NCI-H2107 (cell line): Measurements from ENCODE around the gene ARHGAP45.
"Not testable (repeated sequence)": the region's sequence is repeated elsewhere in the genome, so short reads cannot be mapped to it uniquely, and the experiment has no call there.

Experiments used
- DNase-seq: peaks from one replicate; lab custom pipeline; 2025; lab: John Stamatoyannopoulos, UW

The ARHGAP45 gene

DNA sequence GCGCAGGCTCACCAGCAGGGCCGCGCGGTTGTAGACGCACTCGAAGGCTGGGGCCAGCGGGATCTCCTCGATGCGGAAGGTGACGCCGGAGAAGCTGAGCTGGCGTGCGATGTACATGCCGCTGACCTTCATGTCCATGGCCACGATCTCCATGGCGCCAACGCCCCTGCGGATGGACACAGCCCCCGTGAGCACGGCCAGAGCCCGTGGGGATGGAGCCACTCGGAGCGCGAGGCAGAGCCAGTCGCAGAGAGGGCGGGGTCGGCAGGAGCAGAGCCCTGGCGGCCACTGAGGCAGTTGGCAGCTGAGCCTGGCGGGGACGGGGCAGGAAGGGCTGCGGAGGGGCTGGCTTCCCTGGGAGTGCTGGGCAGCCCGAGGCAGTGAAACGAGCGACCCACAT, 52.0 kb downstream of the ARHGAP45 start:
- DNase-seq, result no peak

DNA sequence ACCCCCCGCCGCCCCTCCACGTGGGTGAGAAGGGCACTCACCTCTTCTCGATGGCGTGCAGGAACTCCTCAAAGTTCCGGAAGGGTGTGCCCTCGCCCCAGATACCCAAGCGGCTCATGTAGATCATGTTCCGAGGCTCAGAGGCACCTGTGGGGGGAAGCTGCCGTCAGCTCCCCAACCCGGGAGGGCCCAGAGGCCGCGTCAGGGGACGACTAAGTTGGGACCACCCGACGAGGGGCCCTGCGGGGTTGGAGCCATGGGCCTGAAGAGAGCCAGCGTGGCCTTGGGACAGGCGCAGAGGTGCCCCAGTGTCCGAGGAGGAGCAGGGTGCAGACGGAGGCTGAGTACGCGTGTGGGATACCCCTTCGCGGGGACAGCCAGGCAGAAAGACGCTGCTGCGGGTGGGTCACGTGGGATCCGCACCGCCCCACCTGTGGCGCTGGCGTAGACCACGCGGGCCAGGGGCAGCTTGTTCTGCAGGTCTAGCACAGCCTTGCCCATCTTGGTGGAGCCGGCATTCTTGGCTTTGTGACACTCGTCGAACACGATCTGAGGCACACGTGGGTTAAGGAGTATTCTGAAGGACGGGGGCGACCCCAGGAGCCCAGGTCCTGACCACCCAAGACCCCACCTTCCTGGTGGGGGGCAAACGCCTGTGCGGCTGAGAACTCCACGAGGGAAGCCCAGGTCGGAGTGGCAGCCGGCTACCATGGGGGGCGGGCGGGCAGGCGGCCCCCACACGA, 52.7 kb downstream of the ARHGAP45 start:
- DNase-seq, result no peak

DNA sequence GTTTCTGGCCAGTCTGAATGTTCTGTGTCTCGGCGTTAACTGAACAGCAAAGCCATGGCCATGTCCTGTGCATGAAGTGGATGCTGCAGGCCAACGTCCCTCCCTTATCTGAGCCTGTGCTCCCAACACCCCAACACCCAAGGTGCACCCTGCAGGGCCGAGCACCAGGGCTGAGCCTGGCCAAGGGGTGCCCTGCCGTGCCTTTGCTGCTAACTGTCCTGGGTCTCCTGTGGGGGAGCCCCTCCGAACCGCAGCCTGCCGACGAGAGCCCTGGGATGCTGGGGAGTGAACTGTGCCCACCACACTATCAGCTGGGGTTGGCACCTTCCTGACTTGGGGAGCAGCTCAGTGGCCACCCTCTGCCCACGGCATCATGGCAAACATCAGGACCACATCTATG, 54.4 kb downstream of the ARHGAP45 start:
- no peak for DNase-seq

DNA sequence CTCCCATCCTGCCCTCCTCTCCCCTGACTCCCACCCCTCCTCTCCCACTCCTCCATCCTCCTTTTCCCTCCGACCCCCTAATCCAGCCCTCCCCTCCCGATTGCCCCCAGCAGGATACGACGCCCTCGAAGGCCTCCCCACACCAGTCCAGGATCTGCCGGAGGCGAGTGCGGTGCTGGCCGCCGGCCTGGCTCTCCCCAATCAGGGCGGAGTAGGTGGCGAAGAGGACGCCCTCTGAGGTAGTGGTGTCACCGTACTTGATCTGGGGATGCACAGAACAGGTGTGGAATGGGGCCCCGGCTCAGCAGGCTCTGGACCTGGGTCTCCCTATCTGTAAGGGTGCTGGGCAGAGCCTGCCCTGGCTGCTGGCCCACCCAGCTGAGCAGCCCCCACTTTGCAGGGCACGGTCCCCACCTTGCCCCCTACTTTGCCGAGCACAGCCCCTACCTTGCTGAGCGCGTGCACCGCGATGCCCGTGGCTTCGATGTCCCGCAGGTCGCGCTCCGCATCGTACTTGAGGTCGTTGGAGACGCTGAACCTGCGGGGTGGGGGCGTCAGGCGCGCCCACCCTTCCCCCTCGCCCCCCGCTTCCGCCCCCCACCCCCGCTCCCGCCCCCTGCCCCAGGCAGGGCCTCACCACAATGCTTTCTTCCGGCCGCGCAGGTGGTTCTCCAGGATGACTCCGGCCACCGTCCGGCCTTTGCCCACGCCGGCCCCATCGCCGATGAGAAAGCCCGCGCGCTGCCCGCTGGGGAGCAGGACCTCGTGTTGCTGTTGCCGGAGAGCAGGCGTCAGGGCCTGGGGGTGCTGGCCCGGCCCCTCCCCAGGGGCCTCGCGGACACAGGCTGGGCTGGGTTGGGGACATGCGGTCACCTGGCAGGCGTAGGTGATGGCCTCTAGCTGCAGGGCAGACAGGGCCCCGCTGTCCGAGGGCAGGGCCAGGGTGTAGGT, 55.3 kb downstream of the ARHGAP45 start:
- no peak for DNase-seq

DNA sequence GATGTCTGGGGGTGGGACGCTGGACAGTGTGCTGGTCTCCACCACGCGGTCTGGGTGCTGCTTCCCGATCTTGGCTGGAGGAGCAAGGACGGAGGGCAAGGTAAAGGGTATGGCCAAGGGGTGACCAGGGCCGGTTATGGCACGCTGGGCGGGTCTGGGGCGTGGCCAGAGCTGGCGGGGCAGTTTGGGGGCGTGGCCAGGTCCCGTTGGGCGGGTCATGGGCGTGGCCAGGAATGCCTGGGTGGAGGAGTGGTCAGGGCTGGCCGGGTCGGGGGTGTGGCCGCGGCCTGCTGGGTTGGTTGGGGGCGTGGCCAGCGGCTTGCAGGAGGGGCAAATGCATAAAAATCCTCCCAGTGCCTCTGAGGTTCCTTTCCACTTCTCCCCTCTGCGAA, 56.0 kb downstream of the ARHGAP45 start:
- DNase-seq, result no peak

DNA sequence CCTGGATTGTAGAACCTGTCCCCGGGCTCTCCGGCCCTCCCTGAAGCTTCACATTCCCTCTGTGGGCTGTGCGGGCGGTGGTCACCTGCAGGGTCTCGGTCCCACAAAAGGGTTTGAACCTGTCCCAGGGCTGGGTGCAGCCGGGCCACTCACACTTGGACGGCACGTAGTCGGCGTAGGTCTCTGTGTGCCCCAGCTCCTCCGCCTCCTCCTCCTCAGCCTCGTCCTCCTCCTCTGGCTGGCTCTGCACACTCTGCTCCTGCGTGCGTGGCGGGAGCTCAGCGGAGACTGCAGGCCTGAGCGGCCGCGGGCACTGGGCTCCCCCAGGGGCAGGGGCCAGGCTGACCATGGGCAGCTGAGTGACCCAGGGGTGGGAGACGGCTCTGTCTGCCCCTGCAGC, 56.4 kb downstream of the ARHGAP45 start:
- DNase-seq, result no peak

DNA sequence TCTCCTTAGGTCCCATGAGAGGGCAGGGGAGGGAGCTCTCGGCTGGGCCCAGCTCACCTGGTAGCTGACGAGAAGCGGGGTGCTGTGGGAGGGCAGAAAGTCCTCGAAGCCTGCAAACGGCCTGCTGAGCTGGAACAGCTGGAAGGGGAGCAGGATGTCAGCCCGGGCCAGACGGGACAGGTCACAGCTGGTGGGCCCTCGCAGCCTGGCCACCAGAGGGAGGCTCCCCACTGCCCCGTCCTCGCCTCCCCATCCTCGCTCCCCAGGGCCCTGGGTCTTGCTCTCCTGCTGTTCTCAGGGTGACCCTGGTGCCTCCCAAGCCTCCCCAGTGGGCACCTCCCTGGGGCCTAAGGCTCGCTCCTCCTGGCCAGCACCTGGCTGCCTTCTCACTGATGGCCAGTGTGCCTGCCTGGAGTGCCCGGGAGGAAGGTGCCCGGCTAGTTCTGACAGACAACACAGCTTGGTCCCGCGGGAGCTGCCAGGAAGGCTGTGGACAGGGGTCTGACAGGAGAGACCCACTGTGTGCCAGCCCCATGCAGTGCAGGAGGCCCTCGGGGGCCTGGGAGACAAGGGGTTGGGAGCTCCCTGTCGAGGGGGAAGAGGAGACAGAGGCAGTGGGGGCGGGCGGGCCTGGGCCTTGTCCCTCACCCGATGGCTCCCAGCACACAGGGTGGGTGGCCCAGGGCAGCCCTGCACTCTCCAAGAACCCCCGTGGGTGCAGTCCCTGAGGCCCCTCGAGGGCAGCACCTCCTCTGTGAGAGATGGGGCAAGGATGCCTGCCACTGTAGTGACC, 57.1 kb downstream of the ARHGAP45 start:
- no peak for DNase-seq

DNA sequence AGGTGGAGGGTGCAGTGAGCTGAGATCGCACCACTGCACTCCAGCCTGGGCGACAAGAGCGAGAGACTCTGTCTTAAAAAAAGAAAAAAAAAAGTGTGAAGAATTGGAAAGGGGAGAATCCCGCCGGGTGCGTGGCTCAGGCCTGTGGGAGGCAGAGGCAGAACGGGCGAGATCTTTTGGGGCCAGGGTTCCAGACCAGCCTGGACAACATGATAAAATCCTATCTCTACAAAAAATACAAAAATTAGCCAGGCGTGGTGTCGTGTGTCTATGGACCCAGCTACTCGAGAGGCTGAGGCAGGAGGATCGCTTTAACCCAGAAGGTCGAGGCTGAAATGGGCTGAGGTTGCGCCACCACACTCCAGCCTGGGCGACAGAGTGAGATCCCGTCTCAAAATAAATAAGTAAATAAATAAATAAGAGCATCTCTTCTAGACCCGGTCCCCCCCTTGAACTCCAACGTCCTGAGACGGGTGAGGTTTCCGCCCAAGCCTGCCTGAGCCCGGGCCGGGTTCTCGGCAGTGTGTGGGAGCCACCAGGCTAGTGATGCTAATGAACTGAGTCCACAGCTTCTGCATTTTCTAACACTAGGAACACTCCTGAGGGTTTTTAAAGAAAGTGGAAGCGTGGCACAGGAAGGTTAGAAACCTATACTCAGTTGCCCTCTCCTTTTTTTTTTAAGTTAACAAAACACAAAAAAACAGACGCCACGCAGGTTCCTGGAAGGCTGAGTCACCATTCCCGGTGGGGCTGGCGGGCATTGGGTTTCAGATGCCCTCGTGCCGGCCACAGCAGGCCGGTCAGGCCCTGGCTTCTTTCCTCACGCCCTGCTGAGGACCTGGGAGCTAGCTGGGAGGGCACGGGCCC, 58.9 kb downstream of the ARHGAP45 start:
- no peak for DNase-seq

DNA sequence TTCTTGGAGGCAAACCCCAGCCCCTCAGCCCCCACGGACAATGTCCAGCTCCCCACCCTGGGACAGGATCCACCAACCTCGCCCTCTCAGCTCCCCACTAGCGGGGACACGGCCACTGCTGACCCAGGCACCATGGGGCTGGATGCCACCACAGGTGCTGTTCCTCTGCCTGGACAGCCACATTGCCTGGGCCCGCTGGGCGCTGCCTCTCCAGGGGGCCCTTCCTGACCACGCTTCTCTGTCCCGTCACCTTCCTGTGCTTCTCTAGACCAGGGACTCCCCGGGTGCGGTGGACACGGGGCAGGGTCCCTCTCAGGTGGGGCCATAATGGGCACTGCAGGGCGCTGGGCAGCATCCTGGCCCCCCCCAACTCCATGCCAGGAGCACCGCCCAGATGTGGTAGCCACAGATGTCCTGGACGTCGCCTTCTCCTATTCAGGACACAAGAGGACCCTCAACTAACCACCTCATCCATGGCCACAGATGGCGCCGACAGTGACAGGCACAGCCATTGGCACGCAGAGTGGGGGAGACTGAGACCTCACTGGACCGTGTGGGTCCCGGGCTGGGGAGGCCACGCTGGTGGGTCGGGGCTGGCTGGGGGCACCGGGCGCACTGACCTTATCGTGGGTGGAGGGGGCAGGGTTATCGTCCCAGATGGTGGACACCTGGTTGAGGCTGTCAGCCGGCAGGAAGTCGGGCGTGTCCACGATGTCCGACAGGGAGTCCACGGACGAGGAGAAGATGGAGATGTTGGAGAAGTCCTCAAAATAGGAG, 60.2 kb downstream of the ARHGAP45 start:
- no peak for DNase-seq

DNA sequence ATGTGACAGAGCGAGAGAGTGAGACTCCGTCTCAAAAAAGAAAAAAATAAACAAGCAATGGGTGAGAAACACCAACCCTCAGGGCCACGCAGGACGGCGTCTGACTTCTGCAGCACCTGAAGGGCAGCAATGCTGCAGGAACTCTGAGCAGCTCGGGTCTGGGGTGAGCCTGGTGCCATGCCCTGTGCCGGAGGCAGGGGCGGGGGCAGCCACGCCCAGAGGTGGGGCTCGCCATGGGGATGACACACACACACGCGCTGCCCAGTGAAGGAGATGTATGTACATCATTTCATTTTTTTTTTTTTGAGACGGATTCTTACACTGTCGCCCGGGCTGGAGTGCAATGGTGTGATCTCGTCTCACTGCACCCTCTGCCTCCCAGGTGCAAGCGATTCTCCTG, 61.1 kb downstream of the ARHGAP45 start:
- DNase-seq, result no peak

DNA sequence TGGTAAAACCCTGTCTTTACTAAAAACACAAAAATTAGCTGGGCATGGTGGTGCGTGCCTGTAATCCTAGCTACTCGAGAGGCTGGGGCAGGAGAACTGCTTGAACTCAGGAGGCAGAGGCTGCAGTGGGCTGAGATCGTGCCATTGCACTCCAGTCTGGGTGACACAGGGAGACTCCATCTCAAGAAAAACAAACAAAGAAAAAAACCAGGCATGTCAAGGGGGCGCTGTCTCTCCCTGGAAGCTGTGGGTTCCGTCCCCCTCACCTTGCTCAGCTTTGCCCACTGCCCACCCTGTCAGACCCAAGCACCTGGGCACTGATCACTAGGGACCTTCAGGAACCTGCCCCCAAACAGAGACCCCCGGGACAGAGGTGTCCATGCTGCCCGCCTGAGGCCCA, 62.1 kb downstream of the ARHGAP45 start:
- DNase-seq, result not testable (repeated sequence)

DNA sequence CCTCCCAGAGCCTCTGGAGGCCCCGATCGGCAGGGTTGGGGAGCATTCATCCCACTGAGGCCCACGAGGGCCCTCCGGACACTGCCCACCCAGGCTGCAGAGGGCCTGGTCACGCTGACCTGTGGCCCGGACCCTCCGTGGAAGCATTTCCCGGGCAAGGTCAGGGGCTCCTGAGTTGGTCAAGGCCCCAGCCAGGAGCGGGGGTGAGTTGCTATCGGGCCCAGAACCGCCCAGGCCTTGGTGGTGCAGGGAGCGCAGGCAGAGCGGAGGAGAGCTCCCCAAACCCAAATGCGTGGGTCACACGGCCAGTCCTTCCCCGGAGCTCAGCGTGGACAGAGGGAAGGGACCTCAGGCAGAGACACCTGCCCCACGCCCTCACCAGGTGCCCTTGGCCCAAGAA, 62.6 kb downstream of the ARHGAP45 start:
- DNase-seq, result no peak

DNA sequence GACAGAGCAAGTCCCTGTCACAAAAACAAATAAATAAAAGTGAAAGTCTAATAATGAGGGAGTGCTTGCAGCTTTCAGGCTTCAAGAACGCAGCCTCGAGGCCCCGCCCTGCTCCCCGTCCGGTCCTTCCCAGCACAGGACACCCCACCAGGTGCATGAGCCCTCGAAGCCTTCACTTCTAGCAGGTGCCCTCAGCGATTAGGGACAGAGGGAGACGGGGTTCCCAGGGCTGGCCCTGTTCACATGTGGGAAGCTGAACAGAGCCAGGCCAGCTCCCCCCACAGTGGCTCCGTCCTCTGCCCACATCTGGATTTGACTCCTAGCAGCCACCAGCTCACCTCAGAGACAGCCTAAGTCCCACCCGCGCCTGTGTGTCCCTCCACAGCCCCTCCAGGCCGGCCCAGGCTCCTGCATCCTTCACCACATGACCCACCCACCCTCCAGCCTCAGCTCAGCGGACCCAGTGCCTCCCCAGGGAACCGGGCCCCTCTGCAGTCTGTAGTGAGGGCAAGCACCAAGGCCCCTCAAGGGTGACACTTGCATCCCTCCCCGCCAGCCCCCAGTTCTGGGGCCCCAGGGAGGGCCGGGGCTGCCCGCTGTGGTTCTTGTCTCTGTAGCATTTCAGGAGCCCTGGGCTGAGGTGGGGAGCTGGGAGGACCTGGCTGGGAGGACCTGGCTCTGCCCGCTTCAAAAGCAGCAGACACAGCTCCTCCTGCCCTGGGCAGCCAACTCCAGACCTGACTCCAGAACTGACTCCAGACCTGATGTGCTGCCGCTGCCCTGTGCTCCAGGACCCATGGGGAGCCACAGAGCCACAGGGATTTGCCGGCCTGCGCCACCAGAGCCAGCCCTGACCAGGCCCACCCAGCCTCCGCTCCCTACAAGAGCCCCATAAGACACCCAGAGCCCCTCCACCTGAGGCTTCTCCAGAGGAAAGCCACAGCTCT, 64.1 kb downstream of the ARHGAP45 start:
- no peak for DNase-seq

DNA sequence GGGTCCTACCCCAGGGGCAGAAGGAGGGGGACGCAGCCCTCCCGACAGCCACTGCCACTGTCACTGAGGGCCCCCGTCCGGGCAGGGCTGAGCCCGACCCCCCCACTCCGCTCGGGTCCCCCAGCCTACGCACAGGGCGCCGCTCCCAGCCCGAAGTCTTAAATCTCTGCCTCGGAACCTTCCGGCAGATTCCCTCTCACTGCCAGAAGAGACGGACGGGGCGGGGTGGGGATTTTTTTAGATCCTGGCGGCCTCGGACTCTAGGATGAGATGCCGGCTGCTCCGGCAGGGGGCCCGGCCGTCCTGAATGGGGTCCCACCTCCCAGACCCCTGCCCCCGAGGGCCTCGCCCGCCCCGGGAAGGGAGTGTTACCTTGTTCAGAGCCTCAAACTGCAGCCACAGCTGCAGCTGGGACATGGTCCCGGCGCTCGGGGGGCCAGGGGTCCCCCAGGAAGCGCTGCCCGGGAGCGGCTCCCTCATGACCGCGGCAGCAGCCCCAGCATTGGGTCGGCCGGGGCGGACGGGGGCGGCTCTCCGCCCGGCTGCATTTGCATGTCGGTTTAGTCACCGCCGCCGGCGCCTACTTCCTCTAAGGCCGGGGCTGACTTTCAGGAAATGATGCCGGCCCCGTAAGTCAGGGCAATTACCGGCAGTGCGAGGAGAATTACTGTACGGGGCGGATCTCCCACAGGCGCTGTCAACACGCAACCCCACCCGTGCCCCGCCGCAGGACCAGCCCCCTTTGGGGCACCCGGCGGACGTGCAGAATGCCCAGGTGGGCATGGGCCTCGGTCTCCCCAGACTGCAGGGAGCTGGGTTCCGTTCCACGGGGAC, 65.0 kb downstream of the ARHGAP45 start:
- no peak for DNase-seq

DNA sequence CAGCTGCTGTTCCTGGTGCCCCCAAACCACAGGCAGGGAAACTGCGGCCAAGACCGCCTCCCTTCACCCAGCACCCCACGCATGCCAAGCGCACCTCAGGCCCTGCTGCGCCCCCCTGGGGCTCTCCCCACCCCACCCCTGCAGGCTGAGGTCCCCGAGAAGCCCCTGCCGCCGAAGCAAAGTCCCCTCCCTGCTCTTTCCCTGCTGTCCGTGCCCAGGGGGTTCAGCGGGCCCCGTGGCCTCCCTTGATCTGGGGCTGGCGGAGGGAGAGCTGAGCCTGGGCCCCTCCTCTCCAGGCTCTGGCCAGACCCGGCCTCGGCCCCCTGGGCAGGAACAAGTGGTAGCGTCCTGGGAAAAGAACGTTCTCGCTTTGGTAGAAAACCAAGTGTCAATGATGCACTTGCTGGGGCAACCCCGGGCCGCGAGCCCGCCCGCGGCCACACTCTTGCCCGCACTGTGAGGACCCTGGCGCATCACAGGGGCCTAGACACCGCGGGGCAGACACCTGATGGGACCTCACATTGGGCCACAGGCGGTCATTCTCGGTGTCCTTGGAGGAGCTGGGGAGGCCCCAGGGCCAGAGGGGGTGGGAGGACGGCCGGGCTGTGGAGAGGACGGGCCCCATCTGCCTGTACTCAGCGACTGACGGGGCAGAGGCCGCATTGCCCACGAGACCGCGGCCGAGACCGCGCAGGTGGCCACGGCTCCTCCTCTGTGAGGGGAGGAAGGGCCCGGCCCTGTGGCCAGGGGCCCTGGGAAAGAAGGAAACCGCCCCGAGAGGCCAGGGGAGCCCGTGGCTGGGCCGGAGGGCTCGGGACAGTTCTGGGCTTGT, 65.8 kb downstream of the ARHGAP45 start:
- DNase-seq, result no peak

DNA sequence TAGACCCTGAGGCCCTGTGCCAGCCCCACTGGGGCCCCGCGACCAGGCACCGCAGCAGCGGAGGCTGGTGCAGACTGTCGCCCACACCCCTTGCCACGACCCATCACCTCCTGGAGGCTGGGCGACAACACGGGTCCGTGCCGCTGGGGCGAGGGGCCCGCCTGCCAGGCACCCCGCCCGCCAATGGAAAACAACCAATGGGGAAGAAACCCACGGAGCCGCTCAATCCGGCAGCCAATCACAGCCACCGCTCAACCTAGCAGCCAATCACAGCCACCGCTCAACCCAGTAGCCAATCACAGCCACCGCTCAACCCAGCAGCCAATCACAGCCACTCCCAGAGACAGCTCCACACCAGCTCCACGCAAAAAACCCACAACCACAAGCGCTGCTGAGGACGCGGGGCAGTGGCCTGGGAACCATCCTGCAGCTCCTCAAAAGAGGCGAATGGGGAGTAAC, 66.5 kb downstream of the ARHGAP45 start:
- no peak for DNase-seq

DNA sequence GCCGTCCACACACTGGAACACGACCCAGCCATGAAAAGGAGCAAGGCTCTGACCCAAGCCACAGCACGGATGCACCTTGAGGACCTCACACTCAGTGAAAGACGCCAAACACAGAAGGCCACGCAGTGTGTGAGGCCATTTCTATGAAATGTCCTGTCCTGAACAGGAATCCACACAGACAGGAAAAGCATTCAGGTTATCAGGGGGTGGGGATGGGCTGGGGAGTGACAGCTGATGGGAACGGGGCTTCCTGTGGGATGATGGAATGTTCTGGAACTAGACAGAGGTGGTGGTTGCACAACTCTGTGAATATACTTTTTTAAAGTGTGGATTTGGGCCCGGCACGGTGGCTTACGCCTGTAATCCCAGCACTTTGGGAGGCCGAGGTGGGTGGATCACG, 67.5 kb downstream of the ARHGAP45 start:
- no peak for DNase-seq

DNA sequence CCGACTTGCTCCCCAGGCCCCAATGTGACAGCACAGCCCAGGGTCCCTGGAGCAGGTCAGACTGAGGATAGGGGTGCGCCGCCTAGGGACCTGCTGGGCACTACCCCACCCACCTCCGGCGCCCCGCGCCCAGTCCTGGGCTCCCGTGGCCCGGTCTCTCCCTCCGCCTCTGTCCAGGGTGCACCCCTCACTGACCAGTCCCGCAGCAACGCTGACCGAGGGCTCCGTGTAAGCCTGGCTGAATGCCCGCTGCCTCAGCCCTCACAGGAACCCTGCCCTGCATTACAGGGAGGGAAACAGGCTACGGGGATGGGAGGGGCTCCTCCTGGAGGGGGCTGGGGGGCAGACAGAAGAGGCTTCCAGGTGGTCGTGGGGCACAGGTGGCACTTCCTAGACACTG, 68.5 kb downstream of the ARHGAP45 start:
- no peak for DNase-seq
